Measurements from ENCODE around the gene DEPP1. TPM values are rescaled to one million over a fixed set of nuclear protein-coding genes. Genes with fewer than 3 reads are reported as not detected.

Gene DEPP1
- total and polyA plus RNA-seq, 10 of the 15 experiments (the other 5 are each of a cell fraction or from before 2014, with no cell fraction given) = 1.7 to 12.1 (median 7.3) TPM

DNA sequence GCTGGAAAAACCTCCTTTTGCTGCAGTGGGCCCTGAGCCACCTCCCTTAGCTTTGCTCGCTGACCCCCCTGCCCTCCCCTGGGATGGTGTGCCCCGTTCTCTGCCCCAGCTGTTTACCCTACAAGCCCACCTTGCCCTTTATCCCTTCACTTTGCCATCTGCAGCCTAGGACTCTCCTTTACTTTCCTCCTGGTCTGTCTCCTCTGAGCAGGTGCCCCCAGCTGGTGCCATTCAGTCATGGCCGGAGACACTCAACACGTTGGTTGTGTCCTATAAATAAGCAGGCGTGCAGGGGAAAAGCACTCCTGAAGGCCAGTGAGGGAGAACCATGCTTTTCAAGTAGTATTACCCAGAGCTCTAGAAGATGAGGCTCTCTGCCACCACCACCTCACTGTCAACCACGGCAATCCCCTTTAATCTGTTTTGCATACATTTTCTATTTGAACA is 12.9 kb downstream of the DEPP1 start:
- ChIA-PET CTCF (interaction anchor here (0.6 to 9.1 kb wide), 15 partner anchors 8 to 1547 kb away, joined by 3 to 116 read pairs (median 5); partner anchors contain the start of gene DEPP1), SMC1A (ENCODE audit: uncharacterized antibody, unreplicated experiment) (interaction anchor here (0.8 to 9.3 kb wide), 11 partner anchors 8 to 41 kb away, joined by 3 to 147 read pairs (median 5); partner anchors contain the start of genes DEPP1 and ZNF22), POLR2A (interaction anchor here (0.6 to 14.0 kb wide), 7 partner anchors 9 to 69 kb away, joined by 3 to 174 read pairs (median 3); partner anchors contain the start of gene DEPP1), RAD21 (ENCODE audit: unreplicated experiment) (interaction anchor here (1.2 to 9.2 kb wide), 5 partner anchors 8 to 35 kb away, joined by 3 to 124 read pairs (median 54); partner anchors contain the start of genes DEPP1 and ZNF22)
- FAIRE-seq (no peak), ATAC-seq (peak; percentile 49), DNase-seq (ENCODE audit: low read depth, low spot score) (no peak)
- BruUV-seq (replicated peaks) = no TSS peak
- peaks cover 81% of the 10 kb centered on the region for H3K4me1 ChIP-seq (ENCODE audit: control insufficient read depth, insufficient read depth, low read length)
- peaks cover 24% of the 10 kb centered on the region for H3K79me2 ChIP-seq (ENCODE audit: control insufficient read depth, insufficient read depth, low read length)
- 5% methylated on average over 6 of the region's 6 CpGs for WGBS (ENCODE audit: insufficient coverage, insufficient replicate concordance, low lambda C conversion rate, missing lambda C conversion rate)
- in situ Hi-C loops (cut with MboI) (loop anchor here (10.0 to 25.0 kb wide), 2 partner anchors 1561 to 1803 kb away; partner anchors contain the start of gene HNRNPF), intact Hi-C loops (cut with micrococcal nuclease; ENCODE audit: unreplicated experiment) (loop anchor here (1.0 to 10.0 kb wide), 4 partner anchors 10 to 1821 kb away; partner anchors contain the start of gene ALOX5)
- peak overlapping the region; percentile 67; the same call in 1 of the 2 replicates for H2AFZ ChIP-seq (ENCODE audit: control insufficient read depth, low read depth, low read length)
- peak overlapping the region; percentile 85 for H3K27ac ChIP-seq (ENCODE audit: control insufficient read depth, insufficient read depth)
- H4K20me1 ChIP-seq (ENCODE audit: control insufficient read depth, insufficient read depth) = no peaks in the 10 kb centered on the region
- H3K4me3 ChIP-seq = peak overlapping the region; percentile 50
- H3K9me3 ChIP-seq (replicated peaks; ENCODE audit: control insufficient read depth, insufficient read depth, low read length) = no peaks in the 10 kb centered on the region
- H3K36me3 ChIP-seq (ENCODE audit: control insufficient read depth in 2 of 2, insufficient read depth in 2 of 2, low read length in 1 of 2) = peaks cover 0 to under 1% of the 10 kb centered on the region in 2 experiments; a peak in 1 of 4 replicates
- no peaks in the 10 kb centered on the region for H3K27me3 ChIP-seq (replicated peaks in 1 of 2; ENCODE audit: control insufficient read depth in 2 of 2, insufficient read depth in 2 of 2, low read length in 1 of 2)
- H3K9ac ChIP-seq (ENCODE audit: control insufficient read depth, insufficient read depth, low read length) = peak overlapping the region; percentile 40; the same call in 1 of the 2 replicates
- H3K4me2 ChIP-seq (ENCODE audit: control insufficient read depth, insufficient read depth) = peak overlapping the region; percentile 82
- TF ChIP-seq, protein P1, sequence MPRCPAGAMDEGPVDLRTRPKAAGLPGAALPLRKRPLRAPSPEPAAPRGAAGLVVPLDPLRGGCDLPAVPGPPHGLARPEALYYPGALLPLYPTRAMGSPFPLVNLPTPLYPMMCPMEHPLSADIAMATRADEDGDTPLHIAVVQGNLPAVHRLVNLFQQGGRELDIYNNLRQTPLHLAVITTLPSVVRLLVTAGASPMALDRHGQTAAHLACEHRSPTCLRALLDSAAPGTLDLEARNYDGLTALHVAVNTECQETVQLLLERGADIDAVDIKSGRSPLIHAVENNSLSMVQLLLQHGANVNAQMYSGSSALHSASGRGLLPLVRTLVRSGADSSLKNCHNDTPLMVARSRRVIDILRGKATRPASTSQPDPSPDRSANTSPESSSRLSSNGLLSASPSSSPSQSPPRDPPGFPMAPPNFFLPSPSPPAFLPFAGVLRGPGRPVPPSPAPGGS (IDR thresholded peaks at IDR 0.05; ENCODE audit: borderline replicate concordance, insufficient read depth, low read depth, low read length, poor library complexity, severe bottlenecking) = no peak
- TF ChIP-seq SMAD1 (IDR thresholded peaks at IDR 0.05; ENCODE audit: low read depth, partially characterized antibody) = no peak
- TF ChIP-seq HDGF (IDR thresholded peaks at IDR 0.05) = 0 out of 2 replicates have a peak, but pooled peaks have one; percentile 55
- TF ChIP-seq CBFB (IDR thresholded peaks at IDR 0.05; ENCODE audit: low read depth) = no peak
- no peak for TF ChIP-seq IRF4 (IDR thresholded peaks at IDR 0.05; ENCODE audit: low read depth, low read length)
- peak in 1 of 2 experiments; percentile 13; a peak in 1 of 4 replicates for TF ChIP-seq EP300 (IDR thresholded peaks at IDR 0.05; ENCODE audit: borderline replicate concordance in 1 of 2, control insufficient read depth in 1 of 2, low read depth in 2 of 2, low read length in 2 of 2)
- TF ChIP-seq JUNB (IDR thresholded peaks at IDR 0.05) = no peak
- TF ChIP-seq DPF2 (IDR thresholded peaks at IDR 0.05) = no peak
- TF ChIP-seq, protein P2, sequence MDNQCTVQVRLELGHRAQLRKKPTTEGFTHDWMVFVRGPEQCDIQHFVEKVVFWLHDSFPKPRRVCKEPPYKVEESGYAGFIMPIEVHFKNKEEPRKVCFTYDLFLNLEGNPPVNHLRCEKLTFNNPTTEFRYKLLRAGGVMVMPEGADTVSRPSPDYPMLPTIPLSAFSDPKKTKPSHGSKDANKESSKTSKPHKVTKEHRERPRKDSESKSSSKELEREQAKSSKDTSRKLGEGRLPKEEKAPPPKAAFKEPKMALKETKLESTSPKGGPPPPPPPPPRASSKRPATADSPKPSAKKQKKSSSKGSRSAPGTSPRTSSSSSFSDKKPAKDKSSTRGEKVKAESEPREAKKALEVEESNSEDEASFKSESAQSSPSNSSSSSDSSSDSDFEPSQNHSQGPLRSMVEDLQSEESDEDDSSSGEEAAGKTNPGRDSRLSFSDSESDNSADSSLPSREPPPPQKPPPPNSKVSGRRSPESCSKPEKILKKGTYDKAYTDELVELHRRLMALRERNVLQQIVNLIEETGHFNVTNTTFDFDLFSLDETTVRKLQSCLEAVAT (IDR thresholded peaks at IDR 0.05) = peak; percentile 60; the same call in 1 of the 2 replicates
- peak; percentile 68; the same call in 1 of the 2 replicates for TF ChIP-seq TCF3 (IDR thresholded peaks at IDR 0.05; ENCODE audit: borderline replicate concordance, insufficient read depth, low read depth, low read length)
- TF ChIP-seq, protein P3, sequence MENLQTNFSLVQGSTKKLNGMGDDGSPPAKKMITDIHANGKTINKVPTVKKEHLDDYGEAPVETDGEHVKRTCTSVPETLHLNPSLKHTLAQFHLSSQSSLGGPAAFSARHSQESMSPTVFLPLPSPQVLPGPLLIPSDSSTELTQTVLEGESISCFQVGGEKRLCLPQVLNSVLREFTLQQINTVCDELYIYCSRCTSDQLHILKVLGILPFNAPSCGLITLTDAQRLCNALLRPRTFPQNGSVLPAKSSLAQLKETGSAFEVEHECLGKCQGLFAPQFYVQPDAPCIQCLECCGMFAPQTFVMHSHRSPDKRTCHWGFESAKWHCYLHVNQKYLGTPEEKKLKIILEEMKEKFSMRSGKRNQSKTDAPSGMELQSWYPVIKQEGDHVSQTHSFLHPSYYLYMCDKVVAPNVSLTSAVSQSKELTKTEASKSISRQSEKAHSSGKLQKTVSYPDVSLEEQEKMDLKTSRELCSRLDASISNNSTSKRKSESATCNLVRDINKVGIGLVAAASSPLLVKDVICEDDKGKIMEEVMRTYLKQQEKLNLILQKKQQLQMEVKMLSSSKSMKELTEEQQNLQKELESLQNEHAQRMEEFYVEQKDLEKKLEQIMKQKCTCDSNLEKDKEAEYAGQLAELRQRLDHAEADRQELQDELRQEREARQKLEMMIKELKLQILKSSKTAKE (IDR thresholded peaks at IDR 0.05; ENCODE audit: low read depth, poor library complexity, severe bottlenecking) = no peak
- peak; percentile 37; the same call in 1 of the 2 replicates for TF ChIP-seq POLR2A (IDR thresholded peaks at IDR 0.05; ENCODE audit: low read depth, low read length)
- no peak for TF ChIP-seq RUNX3 (IDR thresholded peaks at IDR 0.05; ENCODE audit: low read length)
- peak; percentile 66; the same call in 1 of the 2 replicates for TF ChIP-seq POLR2AphosphoS5 (IDR thresholded peaks at IDR 0.05; ENCODE audit: low read length)
- TF ChIP-seq YY1 (IDR thresholded peaks at IDR 0.05; ENCODE audit: low read depth, low read length) = 0 out of 2 replicates have a peak, but pooled peaks have one; percentile 33
- TF ChIP-seq ETV6 (conservative IDR thresholded peaks at IDR 0.05 in 1 of 2, IDR thresholded peaks at IDR 0.05 in 1 of 2; ENCODE audit: borderline replicate concordance in 1 of 2, low read depth in 1 of 2) = no peak
- TF ChIP-seq KAT2A (conservative IDR thresholded peaks at IDR 0.05; ENCODE audit: control insufficient read depth, low read depth, low read length) = no peak
- TF ChIP-seq CREB1 (IDR thresholded peaks at IDR 0.05; ENCODE audit: low read depth) = no peak
- peak; percentile 70; the same call in 2 of the 3 replicates for TF ChIP-seq POU2F2 (IDR thresholded peaks at IDR 0.05; ENCODE audit: borderline replicate concordance, low read depth, low read length)
